HG02870 (cell line): Measurements from ENCODE around the gene MFGE8.

Experiments used
- ATAC-seq: cut with Tn5 transposase; IDR thresholded peaks from one replicate; pipeline ENCODE4 v1.9.1; 2021; ENCODE audit warnings: mild to moderate bottlenecking, moderate library complexity; ENCODE audit not compliant: unreplicated experiment

MFGE8 gene

GRCh38 chr15:88874684-88875083 lies 38.5 kb downstream of the MFGE8 start:
- ATAC-seq, result no peak

GRCh38 chr15:88874275-88874674 lies 38.9 kb downstream of the MFGE8 start:
- ATAC-seq, result no peak

GRCh38 chr15:88873786-88874185 lies 39.4 kb downstream of the MFGE8 start:
- no peak for ATAC-seq

GRCh38 chr15:88872706-88873105 lies 40.5 kb downstream of the MFGE8 start:
- ATAC-seq, result no peak

- ATAC-seq, result no peak
Measured at GRCh38 chr15:88872106-88872505, 41.1 kb downstream of the MFGE8 start.

GRCh38 chr15:88871313-88871712 lies 41.9 kb downstream of the MFGE8 start:
- ATAC-seq, result no peak

- ATAC-seq, result no peak
Measured at GRCh38 chr15:88866295-88866881, 46.8 kb downstream of the MFGE8 start.

GRCh38 chr15:88865498-88866099 lies 47.6 kb downstream of the MFGE8 start:
- ATAC-seq, result no peak

- ATAC-seq, result no peak
Measured at GRCh38 chr15:88864861-88865497, 48.2 kb downstream of the MFGE8 start.

GRCh38 chr15:88863412-88863811 lies 49.8 kb downstream of the MFGE8 start:
- no peak for ATAC-seq

GRCh38 chr15:88860212-88860611 lies 53.0 kb downstream of the MFGE8 start:
- no peak for ATAC-seq

- no peak for ATAC-seq
Measured at GRCh38 chr15:88859550-88859949, 53.6 kb downstream of the MFGE8 start.

GRCh38 chr15:88858934-88859333 lies 54.2 kb downstream of the MFGE8 start:
- ATAC-seq, result no peak

GRCh38 chr15:88852476-88852875 lies 60.7 kb downstream of the MFGE8 start:
- ATAC-seq, result no peak

- ATAC-seq, result no peak
Measured at GRCh38 chr15:88849376-88850072, 63.7 kb downstream of the MFGE8 start.
